AG08396 (cell line): ENCODE data around the gene TNFSF13.

ENCODE experiments used
- DNase-seq: peaks from one replicate; pipeline ENCODE4 v3.0.0; 2012; ENCODE audit warnings: low spot score, mixed read lengths

The TNFSF13 gene

GRCh38 chr17:7575481-7575883, 16.9 kb downstream of the TNFSF13 start:
- DNase-seq, result no peak

GRCh38 chr17:7575959-7576358, 17.4 kb downstream of the TNFSF13 start:
- no peak for DNase-seq

- no peak for DNase-seq
These were observed 17.9 kb downstream of the TNFSF13 start for GRCh38 chr17:7576432-7576937.

GRCh38 chr17:7577327-7578199, 19.0 kb downstream of the TNFSF13 start:
- DNase-seq, result no peak

- peak; percentile 88 for DNase-seq
These were observed 20.7 kb downstream of the TNFSF13 start, which contains the start of gene CD68 for GRCh38 chr17:7579001-7579833. Gene CD68 (plus strand): TSS chr17:7579638. CDS start chr17:7579678, 40 bp downstream.

GRCh38 chr17:7579834-7580603, 21.5 kb downstream of the TNFSF13 start:
- no peak for DNase-seq

- DNase-seq, result no peak
These were observed 22.3 kb downstream of the TNFSF13 start for GRCh38 chr17:7580604-7581575.

- DNase-seq, result no peak
These were observed 24.1 kb downstream of the TNFSF13 start for GRCh38 chr17:7582396-7583252.

GRCh38 chr17:7583253-7584109, 24.9 kb downstream of the TNFSF13 start, which contains the start of gene MPDU1:
Gene MPDU1 (plus strand): TSS chr17:7583852. CDS start chr17:7583863, 11 bp downstream.
- DNase-seq, result peak; percentile 92

GRCh38 chr17:7586673-7587419, 28.3 kb downstream of the TNFSF13 start:
- no peak for DNase-seq

- DNase-seq, result peak; percentile 94
These were observed 29.0 kb downstream of the TNFSF13 start for GRCh38 chr17:7587420-7588151.

GRCh38 chr17:7588553-7589203, 30.1 kb downstream of the TNFSF13 start:
- no peak for DNase-seq

GRCh38 chr17:7589204-7589868, 30.8 kb downstream of the TNFSF13 start:
- DNase-seq, result peak; percentile 91

GRCh38 chr17:7589891-7590691, 31.5 kb downstream of the TNFSF13 start, which contains the start of gene SOX15:
Gene SOX15 (minus strand): TSS chr17:7590094. CDS start chr17:7589676, 418 bp downstream.
- peak; percentile 57 for DNase-seq

- peak; percentile 81 for DNase-seq
These were observed 32.2 kb downstream of the TNFSF13 start for GRCh38 chr17:7590743-7591142.
